ENCODE data around the gene TFCP2.

Gene TFCP2

DNA sequence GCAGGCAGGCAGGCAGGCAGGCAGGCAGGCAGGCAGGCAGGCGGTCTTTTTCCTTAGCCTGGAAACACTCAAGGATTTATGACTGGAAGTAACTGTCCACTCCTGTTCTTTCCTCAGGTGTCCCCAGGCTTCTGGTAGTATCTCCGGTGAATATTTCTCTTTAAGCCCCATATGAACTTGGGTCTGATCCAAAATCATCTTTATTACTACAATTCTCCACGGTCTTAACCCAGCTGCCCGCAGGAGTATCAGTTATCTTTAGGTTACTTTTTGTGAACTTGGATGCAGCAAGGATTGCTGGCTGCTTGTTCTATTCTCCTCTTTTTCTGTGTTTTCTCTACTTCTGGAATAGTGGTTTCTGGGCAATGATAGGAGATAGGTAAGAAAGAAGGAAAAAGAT lies 92.8 kb downstream of the TFCP2 start:
- TF ChIP-seq CTCF (IDR thresholded peaks at IDR 0.05) (no peak), ZFX (IDR thresholded peaks at IDR 0.05; ENCODE audit: borderline replicate concordance) (no peak)

DNA sequence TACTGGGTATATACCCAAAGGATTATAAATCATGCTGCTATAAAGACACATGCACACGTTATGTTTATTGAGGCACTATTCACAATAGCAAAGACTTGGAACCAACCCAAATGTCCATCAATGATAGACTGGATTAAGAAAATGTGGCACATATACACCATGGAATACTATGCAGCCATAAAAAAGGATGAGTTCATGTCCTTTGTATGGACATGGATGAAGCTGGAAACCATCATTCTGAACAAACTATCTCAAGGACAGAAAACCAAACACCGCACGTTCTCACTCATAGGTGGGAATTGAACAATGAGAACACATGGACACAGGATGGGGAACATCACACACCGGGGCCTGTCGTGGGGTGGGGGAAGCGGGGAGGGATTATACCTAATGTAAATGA lies 94.1 kb downstream of the TFCP2 start:
- H3K27ac ChIP-seq = 0 out of 2 replicates have a peak overlapping the region, but pooled peaks have one; percentile 84

More for the DNA sequence above, 92.8 kb downstream of the TFCP2 start:
- peak overlapping the region; percentile 84 for H3K27ac ChIP-seq

DNA sequence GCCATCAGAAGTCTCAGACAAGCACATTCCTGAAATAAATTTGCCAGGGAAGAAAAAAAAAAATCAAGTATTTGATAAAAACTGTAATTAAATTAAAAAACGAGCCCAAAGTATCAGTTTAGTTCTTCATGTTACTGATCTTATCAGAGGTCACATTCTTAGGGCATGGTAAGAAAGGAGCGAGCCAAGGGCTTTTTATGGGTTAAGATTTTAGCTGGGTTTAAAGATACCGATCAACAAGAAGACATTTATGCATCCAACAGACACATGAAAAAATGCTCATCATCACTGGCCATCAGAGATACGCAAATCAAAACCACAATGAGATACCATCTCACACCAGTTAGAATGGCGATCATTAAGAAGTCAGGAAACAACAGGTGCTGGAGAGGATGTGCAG lies 94.6 kb downstream of the TFCP2 start:
- peak overlapping the region; percentile 19; the same call in 1 of the 2 replicates for H3K27ac ChIP-seq

GRCh38 chr12:51077930-51078329 lies 95.0 kb downstream of the TFCP2 start:
- peak overlapping the region; percentile 19; the same call in 1 of the 2 replicates for H3K27ac ChIP-seq
- TF ChIP-seq CTCF (IDR thresholded peaks at IDR 0.05) (no peak), ZFX (IDR thresholded peaks at IDR 0.05; ENCODE audit: borderline replicate concordance) (no peak)

GRCh38 chr12:51076236-51076930 lies 96.6 kb downstream of the TFCP2 start:
- TF ChIP-seq CTCF (IDR thresholded peaks at IDR 0.05) (no peak), ZFX (IDR thresholded peaks at IDR 0.05; ENCODE audit: borderline replicate concordance) (no peak)
- H3K27ac ChIP-seq = peak overlapping the region; percentile 19; the same call in 1 of the 2 replicates

GRCh38 chr12:51075390-51075789 lies 97.5 kb downstream of the TFCP2 start:
- no peak for TF ChIP-seq CTCF (IDR thresholded peaks at IDR 0.05)
- TF ChIP-seq ZFX (IDR thresholded peaks at IDR 0.05; ENCODE audit: borderline replicate concordance) = no peak
- H3K27ac ChIP-seq = peak overlapping the region; percentile 19; the same call in 1 of the 2 replicates

DNA sequence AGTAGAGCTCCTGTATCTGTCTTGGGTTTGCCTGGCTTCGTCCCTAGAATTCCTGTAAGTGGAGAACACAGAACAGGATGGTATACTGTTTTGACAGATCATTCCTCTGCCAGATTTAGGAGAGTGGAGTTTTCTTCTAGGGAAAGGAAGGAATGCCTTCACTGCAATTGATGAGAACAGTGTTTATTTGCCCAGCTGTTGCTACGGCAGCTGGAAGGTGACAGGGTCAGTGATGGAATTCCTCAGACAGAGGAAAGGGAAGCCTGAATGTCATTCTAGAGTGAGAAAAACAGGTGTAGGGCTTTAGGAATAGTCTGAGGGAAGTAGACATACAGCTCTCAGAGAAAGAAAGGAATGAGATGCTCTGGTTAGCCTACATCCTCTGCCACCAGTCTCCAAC lies 101.3 kb downstream of the TFCP2 start:
- TF ChIP-seq CTCF (IDR thresholded peaks at IDR 0.05) (no peak), ZFX (IDR thresholded peaks at IDR 0.05; ENCODE audit: borderline replicate concordance) (no peak)
- H3K27ac ChIP-seq = peak overlapping the region; percentile 53; the same call in 1 of the 2 replicates

DNA sequence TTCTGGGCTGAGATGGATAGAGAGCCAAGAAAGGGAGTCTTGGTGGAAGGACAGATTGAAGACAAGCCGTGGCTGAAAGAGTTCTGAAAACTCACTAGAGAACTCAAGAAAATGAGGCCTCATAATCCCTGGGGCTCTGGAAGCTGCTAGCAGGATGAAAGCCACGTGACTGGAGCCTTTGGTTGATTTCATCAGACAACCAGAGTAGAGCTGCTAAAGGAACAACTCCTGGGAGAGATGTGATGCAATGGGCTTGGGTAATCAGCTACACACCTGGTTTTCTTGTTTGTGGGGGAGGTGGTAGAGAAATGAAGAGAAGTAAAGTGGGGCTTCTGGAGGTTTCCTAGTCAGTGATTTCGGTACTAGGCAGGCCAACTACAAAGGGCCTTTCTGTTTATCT lies 102.9 kb downstream of the TFCP2 start:
- no peak for TF ChIP-seq CTCF (IDR thresholded peaks at IDR 0.05)
- no peak for TF ChIP-seq ZFX (IDR thresholded peaks at IDR 0.05; ENCODE audit: borderline replicate concordance)
- H3K27ac ChIP-seq = peak overlapping the region; percentile 53
